ENCODE results near the gene RASA3. TPM values are rescaled to one million over a fixed set of nuclear protein-coding genes. Genes with fewer than 3 reads are reported as not detected.

RASA3 gene
- total and polyA plus RNA-seq, 9 of the 15 experiments (the other 6 are each of a cell fraction or from before 2014, with no cell fraction given): 0.72 to 25.3 (median 14.4) TPM

DNA sequence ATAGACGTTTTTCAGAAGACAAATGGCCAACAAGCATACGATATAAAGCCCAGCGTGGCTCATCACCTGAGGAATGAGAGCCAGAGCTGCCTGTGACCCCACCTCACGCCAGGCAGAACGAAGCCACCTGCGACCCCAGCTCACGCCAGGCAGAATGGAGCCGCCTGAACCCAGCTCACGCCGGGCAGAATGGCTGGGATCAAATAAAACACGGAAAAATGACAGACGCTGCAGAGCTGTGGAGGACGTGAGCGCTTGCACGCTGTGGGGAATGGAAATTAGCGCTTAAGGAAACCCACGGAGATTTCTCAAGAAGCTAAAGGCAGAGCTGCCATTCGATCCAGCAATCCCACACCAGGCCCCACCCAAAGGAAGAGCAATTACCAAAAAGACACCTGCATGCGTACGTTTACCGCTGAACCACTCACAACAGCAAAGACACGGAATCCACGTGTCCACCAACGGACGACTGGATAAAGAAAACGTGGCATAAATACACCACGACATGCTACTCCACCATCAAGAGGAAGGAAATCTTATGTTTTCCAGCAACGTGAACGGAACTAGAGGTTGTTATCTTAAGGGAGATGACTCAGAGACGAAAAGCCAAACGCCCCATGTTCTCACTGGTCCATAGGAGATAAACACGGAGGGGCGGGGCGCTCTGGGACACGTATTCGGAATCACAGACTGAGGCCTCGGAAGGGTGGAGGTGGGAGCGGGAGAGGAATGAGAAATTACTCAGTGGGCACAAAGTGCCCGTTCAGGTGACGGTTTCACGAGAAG is 127.8 kb downstream of the RASA3 start (continued):
- TF ChIP-seq, protein P1, sequence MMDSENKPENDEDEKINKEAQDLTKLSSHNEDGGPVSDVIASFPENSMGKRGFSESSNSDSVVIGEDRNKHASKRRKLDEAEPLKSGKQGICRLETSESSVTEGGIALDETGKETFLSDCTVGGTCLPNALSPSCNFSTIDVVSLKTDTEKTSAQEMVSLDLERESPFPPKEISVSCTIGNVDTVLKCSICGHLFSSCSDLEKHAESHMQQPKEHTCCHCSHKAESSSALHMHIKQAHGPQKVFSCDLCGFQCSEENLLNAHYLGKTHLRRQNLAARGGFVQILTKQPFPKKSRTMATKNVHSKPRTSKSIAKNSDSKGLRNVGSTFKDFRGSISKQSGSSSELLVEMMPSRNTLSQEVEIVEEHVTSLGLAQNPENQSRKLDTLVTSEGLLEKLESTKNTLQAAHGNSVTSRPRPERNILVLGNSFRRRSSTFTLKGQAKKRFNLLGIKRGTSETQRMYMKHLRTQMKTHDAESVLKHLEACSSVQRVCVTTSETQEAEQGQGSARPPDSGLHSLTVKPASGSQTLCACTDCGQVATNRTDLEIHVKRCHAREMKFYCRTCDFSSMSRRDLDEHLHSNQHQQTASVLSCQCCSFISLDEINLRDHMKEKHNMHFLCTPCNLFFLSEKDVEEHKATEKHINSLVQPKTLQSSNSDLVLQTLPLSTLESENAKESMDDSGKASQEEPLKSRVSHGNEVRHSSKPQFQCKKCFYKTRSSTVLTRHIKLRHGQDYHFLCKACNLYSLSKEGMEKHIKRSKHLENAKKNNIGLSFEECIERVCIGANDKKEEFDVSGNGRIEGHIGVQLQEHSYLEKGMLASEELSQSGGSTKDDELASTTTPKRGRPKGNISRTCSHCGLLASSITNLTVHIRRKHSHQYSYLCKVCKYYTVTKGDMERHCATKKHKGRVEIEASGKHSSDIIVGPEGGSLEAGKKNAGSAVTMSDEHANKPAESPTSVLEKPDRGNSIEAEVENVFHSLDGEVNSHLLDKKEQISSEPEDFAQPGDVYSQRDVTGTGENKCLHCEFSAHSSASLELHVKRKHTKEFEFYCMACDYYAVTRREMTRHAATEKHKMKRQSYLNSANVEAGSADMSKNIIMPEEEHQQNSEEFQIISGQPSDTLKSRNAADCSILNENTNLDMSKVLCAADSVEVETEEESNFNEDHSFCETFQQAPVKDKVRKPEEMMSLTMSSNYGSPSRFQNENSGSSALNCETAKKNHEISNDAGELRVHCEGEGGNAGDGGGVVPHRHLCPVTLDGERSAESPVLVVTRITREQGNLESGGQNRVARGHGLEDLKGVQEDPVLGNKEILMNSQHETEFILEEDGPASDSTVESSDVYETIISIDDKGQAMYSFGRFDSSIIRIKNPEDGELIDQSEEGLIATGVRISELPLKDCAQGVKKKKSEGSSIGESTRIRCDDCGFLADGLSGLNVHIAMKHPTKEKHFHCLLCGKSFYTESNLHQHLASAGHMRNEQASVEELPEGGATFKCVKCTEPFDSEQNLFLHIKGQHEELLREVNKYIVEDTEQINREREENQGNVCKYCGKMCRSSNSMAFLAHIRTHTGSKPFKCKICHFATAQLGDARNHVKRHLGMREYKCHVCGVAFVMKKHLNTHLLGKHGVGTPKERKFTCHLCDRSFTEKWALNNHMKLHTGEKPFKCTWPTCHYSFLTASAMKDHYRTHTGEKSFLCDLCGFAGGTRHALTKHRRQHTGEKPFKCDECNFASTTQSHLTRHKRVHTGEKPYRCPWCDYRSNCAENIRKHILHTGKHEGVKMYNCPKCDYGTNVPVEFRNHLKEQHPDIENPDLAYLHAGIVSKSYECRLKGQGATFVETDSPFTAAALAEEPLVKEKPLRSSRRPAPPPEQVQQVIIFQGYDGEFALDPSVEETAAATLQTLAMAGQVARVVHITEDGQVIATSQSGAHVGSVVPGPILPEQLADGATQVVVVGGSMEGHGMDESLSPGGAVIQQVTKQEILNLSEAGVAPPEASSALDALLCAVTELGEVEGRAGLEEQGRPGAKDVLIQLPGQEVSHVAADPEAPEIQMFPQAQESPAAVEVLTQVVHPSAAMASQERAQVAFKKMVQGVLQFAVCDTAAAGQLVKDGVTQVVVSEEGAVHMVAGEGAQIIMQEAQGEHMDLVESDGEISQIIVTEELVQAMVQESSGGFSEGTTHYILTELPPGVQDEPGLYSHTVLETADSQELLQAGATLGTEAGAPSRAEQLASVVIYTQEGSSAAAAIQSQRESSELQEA (IDR thresholded peaks at IDR 0.05; ENCODE audit: low read depth): no peak
- TF ChIP-seq ZNF282 (CRISPR knock-in tag; IDR thresholded peaks at IDR 0.05) (no peak), XRCC3 (IDR thresholded peaks at IDR 0.05) (no peak), ZNF551 (CRISPR knock-in tag; IDR thresholded peaks at IDR 0.05) (no peak), ZNF175 (CRISPR knock-in tag; IDR thresholded peaks at IDR 0.05; ENCODE audit: low read depth) (no peak; the same call in 1 of the 2 replicates), PURB (CRISPR knock-in tag; IDR thresholded peaks at IDR 0.05; ENCODE audit: low read depth) (no peak), TCF7 (IDR thresholded peaks at IDR 0.05; ENCODE audit: borderline replicate concordance) (no peak), NFE2 (IDR thresholded peaks at IDR 0.05; ENCODE audit: low read depth) (peak; percentile 42; the same call in 1 of the 2 replicates), POLR2H (tag; IDR thresholded peaks at IDR 0.05; ENCODE audit: low read depth) (peak; percentile 82), NONO (IDR thresholded peaks at IDR 0.05; ENCODE audit: low read depth in 2 of 2, low read length in 1 of 2) (no peak), ETV1 (tag; conservative IDR thresholded peaks at IDR 0.05; ENCODE audit: low read depth) (peak; percentile 93), TAF9B (IDR thresholded peaks at IDR 0.05; ENCODE audit: partially characterized antibody) (peak; percentile 70), TEAD1 (CRISPR knock-in tag; IDR thresholded peaks at IDR 0.05) (no peak), ZNF217 (CRISPR knock-in tag; IDR thresholded peaks at IDR 0.05) (no peak), BHLHE40 (IDR thresholded peaks at IDR 0.05; ENCODE audit: low read length) (peak; percentile 50; the same call in 1 of the 2 replicates)
- TF ChIP-seq, protein P2, sequence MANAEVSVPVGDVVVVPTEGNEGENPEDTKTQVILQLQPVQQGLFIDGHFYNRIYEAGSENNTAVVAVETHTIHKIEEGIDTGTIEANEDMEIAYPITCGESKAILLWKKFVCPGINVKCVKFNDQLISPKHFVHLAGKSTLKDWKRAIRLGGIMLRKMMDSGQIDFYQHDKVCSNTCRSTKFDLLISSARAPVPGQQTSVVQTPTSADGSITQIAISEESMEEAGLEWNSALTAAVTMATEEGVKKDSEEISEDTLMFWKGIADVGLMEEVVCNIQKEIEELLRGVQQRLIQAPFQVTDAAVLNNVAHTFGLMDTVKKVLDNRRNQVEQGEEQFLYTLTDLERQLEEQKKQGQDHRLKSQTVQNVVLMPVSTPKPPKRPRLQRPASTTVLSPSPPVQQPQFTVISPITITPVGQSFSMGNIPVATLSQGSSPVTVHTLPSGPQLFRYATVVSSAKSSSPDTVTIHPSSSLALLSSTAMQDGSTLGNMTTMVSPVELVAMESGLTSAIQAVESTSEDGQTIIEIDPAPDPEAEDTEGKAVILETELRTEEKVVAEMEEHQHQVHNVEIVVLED (CRISPR knock-in tag; IDR thresholded peaks at IDR 0.05): 0 out of 2 replicates have a peak, but pooled peaks have one; percentile 44
- TF ChIP-seq, protein P3, sequence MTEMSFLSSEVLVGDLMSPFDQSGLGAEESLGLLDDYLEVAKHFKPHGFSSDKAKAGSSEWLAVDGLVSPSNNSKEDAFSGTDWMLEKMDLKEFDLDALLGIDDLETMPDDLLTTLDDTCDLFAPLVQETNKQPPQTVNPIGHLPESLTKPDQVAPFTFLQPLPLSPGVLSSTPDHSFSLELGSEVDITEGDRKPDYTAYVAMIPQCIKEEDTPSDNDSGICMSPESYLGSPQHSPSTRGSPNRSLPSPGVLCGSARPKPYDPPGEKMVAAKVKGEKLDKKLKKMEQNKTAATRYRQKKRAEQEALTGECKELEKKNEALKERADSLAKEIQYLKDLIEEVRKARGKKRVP (CRISPR knock-in tag; IDR thresholded peaks at IDR 0.05): no peak

Measured in K562 (cell line).